ENCODE data around the gene ZNF524.

Gene ZNF524

DNA sequence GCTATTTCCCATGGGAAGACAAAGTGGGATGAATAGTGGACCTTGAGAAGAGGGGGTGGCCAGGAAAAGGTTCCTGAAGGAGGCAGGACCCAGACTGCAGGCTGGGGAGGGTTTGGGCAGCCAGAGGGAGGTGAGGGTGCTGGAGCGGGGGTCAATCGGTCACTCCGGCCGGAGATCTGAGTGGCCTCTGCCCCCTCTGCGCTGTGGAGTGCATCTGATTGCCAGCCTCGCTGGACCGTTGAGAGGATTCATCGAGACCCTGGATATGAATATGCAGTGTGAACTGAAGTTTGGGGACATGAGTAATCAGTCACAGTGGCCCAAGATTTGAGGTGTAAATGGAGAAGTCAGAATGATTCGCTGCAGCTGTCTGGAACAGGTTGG is 35.2 kb downstream of the ZNF524 start:
- TF ChIP-seq GATA2 (IDR thresholded peaks at IDR 0.05; ENCODE audit: low read depth, low read length) (no peak), GATA3 (IDR thresholded peaks at IDR 0.05; ENCODE audit: low read depth, low read length) (no peak)

DNA sequence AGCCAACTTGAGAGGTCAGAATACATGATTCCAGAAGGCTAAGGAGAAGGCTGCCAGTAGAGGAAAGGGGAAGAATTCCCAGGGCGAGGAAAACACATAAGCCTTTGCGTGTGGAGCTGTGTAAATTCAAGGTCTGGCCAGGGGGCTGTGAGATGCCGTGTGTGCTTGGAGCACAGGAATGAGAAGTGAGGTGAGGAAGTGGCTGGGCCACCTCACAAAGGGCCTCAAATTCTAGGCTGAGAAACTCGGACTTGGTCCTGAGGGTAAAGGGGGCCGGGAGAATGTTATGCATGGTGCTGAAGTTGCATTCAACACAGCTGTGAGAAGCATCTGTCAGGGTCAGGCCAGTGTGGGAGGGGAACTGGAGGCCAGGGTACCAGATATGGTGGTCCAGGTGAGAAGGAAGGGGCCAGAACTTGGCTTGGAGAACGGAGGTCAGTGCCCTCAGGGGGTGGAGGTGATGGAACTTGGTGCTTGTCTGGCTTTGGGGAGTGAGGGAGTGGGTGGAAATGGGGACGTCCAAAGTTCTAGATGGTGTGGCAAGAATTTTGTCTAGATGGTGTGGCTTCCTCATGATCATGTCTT is 35.9 kb downstream of the ZNF524 start:
- TF ChIP-seq GATA2 (IDR thresholded peaks at IDR 0.05; ENCODE audit: low read depth, low read length) (no peak), GATA3 (IDR thresholded peaks at IDR 0.05; ENCODE audit: low read depth, low read length) (no peak)

DNA sequence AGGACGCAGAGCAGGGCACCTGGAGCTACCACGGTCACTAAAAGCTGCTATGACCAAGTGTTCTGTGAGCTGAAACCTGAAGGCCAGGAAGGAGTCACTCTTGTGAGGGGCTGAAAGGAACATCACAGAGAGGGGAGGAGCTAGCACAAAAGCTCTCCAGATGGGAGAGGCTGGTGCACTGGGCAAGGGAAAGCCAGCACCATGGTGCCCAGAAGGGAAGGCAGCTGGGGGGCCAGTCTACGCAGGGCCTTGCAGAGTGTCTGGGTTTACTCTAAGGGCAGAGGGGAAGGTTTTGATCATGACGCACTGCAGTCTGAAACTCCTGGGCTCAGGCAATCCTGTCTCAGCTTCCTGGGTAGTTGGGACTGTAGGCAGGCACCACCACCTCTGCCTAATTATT is 36.6 kb downstream of the ZNF524 start:
- TF ChIP-seq GATA3 (IDR thresholded peaks at IDR 0.05; ENCODE audit: low read depth, low read length) (no peak), GATA2 (IDR thresholded peaks at IDR 0.05; ENCODE audit: low read depth, low read length) (no peak)

DNA sequence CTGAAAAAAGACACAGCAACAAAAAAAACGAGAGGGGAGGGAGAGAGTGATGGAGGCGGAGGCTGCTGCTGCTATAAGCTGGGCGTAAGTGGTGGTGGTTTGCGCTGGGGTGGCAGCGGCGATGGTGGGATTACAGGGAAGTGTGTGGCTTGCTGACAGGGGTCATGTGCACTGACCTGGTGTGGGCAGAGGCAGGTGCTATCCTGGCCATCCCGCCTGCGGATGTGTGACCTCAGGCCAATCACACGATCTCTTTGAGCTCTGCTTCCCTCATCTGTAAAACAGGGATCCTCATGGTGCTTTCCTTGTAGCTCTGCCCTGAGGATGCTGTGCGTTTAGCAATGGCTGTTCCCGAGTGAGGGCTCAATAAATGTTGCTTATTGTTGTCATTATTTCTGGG is 37.4 kb downstream of the ZNF524 start:
- TF ChIP-seq GATA2 (IDR thresholded peaks at IDR 0.05; ENCODE audit: low read depth, low read length) (no peak), GATA3 (IDR thresholded peaks at IDR 0.05; ENCODE audit: low read depth, low read length) (no peak)

DNA sequence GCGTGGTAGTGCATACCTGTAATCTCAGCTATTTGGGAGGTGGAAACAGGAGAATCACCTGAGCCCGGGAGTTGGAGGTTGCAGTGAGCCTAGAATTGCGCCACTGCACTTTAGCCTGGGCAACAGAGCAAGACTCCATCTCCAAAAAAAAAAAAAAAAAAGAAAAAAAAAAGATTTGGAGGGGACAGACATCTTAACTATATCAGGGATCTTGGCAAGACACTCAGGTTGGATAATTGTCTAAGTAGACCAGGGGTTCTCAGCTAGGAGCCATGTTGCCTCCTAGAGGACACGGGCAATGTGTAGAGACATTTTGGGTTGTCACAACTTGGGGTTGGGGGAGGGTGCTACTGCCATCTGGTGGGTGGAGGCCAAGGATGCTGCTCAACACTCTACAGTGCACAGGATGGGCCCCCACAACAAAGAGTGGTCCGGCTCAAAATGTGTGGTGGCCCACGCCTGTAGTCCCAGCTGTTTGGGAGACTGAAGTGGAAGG is 38.8 kb downstream of the ZNF524 start:
- TF ChIP-seq GATA3 (IDR thresholded peaks at IDR 0.05; ENCODE audit: low read depth, low read length): no peak
- TF ChIP-seq GATA2 (IDR thresholded peaks at IDR 0.05; ENCODE audit: low read depth, low read length): no peak

DNA sequence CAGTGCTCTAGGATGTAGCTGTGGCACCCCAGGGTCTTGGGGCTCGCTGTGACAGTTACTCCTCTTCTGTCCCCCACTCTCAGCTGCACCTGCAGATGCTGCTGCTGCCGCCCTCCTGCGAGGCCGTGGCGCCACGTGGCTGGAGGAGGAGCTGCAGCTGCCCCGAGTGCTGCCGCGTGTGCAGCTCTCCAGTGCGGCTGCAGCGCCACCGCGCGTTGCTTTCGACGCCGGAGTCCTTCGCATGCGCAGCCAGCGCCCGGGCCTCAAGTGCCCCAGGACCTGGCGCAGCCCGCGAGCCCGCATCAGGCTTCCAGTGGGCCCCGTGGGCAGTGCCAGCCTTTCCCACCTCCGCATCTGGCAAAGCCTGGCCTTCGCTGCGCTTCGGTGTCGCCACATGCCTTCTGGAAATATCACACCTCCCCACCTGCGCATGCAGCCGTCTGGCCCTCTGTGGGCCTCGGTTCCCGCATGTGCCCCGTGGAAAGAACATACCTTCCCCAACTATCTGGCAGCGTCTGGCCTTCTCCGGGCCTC is 40.0 kb downstream of the ZNF524 start:
- TF ChIP-seq GATA3 (IDR thresholded peaks at IDR 0.05; ENCODE audit: low read depth, low read length) (no peak), GATA2 (IDR thresholded peaks at IDR 0.05; ENCODE audit: low read depth, low read length) (no peak)

DNA sequence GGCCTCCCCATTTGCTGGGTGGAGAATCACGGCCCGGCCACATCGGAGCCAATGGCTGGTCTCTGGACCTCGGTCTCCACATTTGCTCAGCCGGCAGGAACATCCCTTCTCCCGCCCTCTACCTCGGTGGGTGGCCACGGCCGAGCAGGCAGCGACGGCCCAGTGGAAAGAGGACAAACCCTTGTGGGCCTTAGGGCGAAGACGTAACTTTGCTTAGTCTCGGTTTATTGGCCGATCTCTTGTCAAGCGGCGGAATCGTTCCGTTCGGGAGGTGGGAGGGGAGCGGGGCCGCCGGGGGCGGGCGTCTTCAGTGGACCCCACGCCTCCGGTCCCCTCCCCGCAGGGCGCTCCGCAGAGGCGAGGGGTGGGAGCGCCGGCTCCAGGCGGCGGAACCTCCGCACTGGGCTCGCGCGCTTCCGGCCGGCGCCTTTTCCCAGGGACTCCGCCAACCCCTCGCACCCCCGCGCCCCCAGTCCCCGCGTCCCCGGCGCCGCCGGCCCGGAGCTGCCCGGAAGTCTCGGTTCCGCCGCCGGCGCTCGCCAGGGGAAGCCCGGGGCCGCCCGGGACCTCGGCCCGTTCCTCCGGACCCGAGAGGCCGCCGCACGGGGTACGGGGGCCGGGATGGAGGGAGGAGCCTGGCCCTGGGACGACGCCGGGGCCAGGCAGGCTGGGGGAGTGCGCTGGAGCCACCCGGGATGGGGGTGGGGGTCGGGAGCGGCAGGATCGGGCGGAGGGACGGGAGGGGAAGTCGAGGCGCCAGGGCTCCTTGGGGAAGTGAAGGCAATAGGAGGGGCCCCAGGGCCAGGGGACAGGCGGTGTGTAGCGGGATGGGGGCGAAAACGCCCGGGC is 40.7 kb downstream of the ZNF524 start, which contains the start of gene ZNF580:
ZNF580 (plus strand) TSS at position 426 of the 849 bp plus-strand sequence. CDS start 1,507 bp downstream, outside the sequence.
- TF ChIP-seq GATA3 (IDR thresholded peaks at IDR 0.05; ENCODE audit: low read depth, low read length) (no peak), GATA2 (IDR thresholded peaks at IDR 0.05; ENCODE audit: low read depth, low read length) (no peak)

DNA sequence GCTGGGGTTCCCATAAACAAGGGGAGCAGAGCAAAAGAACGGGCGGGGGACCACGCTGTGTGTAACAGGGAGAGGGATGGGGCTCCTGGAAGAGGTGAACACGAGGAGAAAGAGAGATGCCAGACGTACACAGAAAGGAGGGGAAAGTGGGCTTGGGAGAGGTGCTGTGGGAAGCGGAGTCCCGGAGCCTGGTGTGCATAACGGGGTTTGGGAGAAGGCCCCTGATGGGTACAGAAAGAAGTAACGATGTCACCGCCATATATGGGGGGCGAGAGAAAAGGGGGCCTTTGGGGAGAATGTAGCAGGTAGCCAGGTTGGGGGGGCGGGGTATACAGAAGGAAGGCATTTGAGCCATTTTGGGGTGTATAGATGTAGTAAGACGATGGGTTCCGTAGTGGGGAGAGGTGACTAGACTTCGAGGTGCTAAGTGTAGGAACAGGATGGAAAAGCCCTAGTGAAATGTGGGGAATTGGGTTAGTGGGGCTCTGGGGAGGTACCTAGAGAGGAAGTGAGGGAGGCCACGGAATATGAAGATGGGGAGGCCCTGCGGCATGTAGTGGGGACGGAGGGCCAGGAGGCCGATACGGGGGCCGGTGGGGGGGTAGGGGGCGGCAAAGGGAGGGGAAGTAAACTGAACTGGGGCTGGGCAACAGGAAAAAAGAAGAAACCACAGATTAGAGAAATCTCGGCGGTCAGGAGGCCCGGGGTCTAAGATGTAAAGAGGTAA is 41.5 kb downstream of the ZNF524 start:
- no peak for TF ChIP-seq GATA2 (IDR thresholded peaks at IDR 0.05; ENCODE audit: low read depth, low read length)
- no peak for TF ChIP-seq GATA3 (IDR thresholded peaks at IDR 0.05; ENCODE audit: low read depth, low read length)

DNA sequence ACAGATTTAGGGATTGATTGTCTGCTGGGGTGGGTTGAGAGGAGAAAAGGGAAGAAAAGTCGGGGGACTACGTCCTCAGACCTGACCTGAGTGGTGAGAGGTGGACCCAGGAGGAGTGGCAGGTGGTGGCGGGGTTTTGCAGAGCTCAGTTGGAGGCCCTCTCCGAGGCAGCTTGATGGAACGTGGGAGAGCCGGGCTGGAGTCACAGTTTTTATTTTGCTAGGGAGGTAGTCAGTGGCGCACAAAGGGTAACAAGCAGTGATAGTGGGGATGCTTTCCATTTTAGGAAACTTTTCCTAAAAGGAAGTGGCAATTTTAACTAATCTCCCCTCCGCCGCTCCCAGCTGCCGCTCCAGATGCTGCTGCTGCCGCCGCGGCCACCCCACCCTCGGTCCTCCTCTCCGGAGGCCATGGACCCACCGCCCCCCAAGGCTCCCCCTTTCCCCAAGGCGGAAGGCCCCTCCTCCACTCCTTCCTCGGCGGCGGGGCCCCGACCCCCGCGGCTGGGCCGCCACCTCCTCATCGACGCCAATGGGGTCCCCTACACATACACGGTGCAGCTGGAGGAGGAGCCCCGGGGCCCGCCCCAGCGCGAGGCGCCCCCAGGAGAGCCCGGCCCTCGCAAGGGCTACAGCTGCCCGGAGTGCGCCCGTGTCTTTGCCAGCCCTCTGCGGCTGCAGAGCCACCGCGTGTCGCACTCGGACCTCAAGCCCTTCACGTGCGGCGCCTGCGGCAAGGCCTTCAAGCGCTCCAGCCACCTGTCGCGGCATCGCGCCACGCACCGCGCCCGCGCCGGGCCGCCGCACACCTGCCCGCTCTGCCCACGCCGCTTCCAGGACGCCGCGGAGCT is 42.3 kb downstream of the ZNF524 start:
- TF ChIP-seq GATA3 (IDR thresholded peaks at IDR 0.05; ENCODE audit: low read depth, low read length): no peak
- no peak for TF ChIP-seq GATA2 (IDR thresholded peaks at IDR 0.05; ENCODE audit: low read depth, low read length)

DNA sequence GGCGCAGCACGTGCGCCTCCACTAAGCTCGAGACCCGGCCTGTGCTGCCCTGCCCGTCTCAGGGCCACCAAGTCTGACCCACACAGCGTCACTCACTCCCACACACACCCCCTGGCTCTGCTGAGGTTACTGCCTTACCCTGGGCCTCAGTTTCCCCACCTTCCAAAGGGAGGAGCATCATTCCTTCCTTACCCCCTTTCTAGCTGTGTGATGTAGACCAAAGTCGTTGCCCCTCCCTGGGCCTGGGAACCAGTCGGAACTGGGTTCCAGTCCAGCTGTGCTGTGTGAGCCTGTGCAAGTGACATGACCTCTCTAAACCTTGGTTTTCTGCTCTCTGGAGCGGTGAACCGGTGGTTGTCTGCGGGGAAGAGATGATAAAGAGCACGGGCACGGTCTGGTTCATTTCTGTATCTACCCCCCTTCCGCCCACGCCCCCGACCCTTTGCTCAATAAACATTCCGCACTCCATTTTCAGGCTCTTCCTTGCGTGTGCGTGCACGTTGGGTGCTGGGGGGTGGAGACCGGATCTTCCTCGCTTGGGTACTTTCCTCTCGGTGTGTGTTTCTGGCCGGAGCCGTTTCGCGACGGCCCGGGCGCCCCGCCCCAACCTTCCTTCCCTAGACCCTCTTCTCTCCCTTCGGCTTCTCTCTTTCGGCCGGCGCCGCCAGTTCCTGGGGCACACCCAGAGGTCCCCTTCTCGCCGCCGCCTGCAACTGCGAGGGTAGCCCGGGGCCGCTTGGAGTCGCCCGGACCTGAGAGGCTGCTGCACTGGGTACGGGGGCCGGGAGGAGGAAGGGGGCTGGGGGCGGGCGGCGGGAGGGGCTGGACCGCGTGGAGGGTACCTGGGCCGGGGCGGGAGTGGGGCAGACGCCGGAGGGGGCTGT is 43.2 kb downstream of the ZNF524 start, which contains the start of gene ZNF581:
ZNF581 (plus strand) TSS at position 647 of the 884 bp plus-strand sequence. CDS start 923 bp downstream, outside the sequence.
- TF ChIP-seq GATA3 (IDR thresholded peaks at IDR 0.05; ENCODE audit: low read depth, low read length) (no peak), GATA2 (IDR thresholded peaks at IDR 0.05; ENCODE audit: low read depth, low read length) (no peak)

DNA sequence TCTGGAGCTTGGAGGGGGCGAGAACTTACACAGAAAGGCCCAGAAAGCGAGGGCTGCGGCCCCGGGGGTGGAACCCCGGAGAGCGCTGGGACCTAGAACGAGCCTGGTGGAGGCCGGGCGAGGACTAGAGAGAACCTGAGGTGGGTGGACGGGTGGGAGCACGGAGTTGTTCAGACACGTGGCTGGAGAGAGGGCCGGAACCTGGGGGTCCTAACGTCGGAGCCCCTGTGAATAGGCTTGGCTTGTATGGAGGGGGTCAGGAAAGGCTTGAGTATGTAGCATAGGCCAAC is 43.7 kb downstream of the ZNF524 start:
- TF ChIP-seq GATA2 (IDR thresholded peaks at IDR 0.05; ENCODE audit: low read depth, low read length) (no peak), GATA3 (IDR thresholded peaks at IDR 0.05; ENCODE audit: low read depth, low read length) (no peak)

DNA sequence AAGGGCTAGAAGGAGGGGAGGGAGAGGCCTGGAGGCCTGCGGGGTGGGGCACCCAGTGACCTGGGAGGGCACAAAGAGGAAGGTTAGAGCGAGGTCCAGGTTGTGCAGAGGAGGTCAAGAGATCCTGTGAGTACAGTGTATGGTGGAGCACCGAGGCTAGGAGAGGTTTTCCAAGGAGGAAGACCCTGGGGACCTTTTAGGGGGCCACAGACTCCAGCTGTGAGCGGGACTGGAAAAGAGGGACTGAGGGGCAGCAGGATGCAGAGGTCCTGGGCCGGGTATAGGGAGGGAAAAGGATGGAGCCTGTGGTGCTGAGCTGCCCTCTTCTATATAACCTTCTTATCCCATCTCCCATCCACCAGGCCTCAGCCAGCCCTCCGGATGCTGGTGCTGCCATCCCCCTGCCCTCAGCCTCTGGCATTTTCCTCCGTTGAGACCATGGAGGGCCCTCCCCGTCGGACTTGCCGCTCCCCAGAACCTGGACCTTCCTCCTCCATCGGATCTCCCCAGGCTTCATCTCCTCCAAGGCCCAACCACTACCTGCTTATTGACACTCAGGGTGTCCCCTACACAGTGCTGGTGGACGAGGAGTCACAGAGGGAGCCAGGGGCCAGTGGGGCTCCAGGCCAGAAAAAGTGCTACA is 44.2 kb downstream of the ZNF524 start:
- TF ChIP-seq GATA2 (IDR thresholded peaks at IDR 0.05; ENCODE audit: low read depth, low read length) (no peak), GATA3 (IDR thresholded peaks at IDR 0.05; ENCODE audit: low read depth, low read length) (no peak)

All from SH-SY5Y (cell line).